Measurements from ENCODE around the gene VGLL1. TPM values are rescaled to one million over a fixed set of nuclear protein-coding genes. Genes with fewer than 3 reads are reported as not detected.

Gene VGLL1
- total and polyA plus RNA-seq, 2 experiments from 2014 or later: not detected

DNA sequence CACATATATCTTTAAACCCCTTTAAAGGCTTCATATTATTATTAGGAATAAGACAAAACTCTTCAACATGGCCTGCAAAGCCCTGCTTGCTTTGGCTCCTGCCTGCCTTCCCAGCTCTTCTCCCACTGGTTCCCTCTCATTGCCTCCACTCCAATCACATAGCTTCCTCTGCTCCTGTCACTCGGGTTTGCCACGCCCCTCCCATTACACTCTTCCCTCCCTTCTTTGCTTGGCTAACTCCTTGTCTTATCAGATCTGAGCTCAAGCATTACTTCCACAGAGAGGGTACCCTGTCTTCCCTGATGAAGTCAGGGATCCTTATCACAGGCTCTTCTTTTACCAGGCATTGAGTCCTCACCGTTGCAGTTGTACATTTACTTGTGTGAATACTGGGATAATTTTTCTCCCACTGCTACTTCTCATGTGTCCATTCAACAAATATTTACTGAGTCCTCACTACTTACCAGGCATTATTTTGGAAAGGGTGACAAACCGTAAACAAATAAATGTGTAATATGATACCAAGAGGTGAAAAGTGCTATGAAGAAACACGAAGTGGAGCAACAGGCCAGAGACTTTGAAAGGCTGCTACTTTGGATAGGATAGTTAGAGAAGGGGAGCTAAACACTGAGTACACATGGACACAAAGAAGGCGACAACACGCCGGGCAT lies 3.2 kb upstream of the VGLL1 start (continued):
- TF ChIP-seq, protein P1, sequence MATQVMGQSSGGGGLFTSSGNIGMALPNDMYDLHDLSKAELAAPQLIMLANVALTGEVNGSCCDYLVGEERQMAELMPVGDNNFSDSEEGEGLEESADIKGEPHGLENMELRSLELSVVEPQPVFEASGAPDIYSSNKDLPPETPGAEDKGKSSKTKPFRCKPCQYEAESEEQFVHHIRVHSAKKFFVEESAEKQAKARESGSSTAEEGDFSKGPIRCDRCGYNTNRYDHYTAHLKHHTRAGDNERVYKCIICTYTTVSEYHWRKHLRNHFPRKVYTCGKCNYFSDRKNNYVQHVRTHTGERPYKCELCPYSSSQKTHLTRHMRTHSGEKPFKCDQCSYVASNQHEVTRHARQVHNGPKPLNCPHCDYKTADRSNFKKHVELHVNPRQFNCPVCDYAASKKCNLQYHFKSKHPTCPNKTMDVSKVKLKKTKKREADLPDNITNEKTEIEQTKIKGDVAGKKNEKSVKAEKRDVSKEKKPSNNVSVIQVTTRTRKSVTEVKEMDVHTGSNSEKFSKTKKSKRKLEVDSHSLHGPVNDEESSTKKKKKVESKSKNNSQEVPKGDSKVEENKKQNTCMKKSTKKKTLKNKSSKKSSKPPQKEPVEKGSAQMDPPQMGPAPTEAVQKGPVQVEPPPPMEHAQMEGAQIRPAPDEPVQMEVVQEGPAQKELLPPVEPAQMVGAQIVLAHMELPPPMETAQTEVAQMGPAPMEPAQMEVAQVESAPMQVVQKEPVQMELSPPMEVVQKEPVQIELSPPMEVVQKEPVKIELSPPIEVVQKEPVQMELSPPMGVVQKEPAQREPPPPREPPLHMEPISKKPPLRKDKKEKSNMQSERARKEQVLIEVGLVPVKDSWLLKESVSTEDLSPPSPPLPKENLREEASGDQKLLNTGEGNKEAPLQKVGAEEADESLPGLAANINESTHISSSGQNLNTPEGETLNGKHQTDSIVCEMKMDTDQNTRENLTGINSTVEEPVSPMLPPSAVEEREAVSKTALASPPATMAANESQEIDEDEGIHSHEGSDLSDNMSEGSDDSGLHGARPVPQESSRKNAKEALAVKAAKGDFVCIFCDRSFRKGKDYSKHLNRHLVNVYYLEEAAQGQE (IDR thresholded peaks at IDR 0.05; ENCODE audit: unreplicated experiment): no peak
- no peak for TF ChIP-seq POLR2AphosphoS5 (IDR thresholded peaks at IDR 0.05; ENCODE audit: low read depth)
- TF ChIP-seq, protein P2, sequence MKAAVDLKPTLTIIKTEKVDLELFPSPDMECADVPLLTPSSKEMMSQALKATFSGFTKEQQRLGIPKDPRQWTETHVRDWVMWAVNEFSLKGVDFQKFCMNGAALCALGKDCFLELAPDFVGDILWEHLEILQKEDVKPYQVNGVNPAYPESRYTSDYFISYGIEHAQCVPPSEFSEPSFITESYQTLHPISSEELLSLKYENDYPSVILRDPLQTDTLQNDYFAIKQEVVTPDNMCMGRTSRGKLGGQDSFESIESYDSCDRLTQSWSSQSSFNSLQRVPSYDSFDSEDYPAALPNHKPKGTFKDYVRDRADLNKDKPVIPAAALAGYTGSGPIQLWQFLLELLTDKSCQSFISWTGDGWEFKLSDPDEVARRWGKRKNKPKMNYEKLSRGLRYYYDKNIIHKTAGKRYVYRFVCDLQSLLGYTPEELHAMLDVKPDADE (IDR thresholded peaks at IDR 0.05): no peak
- no peak for TF ChIP-seq STAT1 (IDR thresholded peaks at IDR 0.05; ENCODE audit: unreplicated experiment)
- TF ChIP-seq NANOG (IDR thresholded peaks at IDR 0.05; ENCODE audit: borderline replicate concordance): no peak
- no peak for TF ChIP-seq EZH2phosphoT487 (IDR thresholded peaks at IDR 0.05; ENCODE audit: unreplicated experiment)

DNA sequence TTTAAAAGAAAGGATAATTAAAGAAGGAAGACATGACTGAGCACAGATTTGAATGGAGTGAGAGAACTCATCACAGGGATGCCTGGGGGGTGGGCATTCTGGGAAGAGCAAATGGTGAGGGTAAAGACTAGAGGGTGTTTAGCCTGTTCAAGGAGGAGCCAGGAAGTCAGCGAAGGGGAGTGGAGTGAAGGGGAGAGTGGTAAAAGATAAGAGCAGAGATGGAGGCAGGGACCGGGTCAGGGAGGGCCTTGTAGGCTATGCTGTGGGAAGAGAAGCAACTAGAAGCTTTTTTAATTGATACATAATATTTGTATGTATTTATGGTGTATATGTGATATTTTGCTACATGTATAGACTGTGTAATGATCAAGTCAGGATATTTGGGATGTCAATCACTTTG lies 2.2 kb upstream of the VGLL1 start:
- H3K4me1 ChIP-seq (ENCODE audit: insufficient read depth): no peaks in the 10 kb centered on the region
- no peaks in the 10 kb centered on the region for H3K36me3 ChIP-seq (ENCODE audit: insufficient read depth)
- no peaks in the 10 kb centered on the region for H4K20me1 ChIP-seq (replicated peaks; ENCODE audit: insufficient read depth)
- no peak overlapping the region for H2AFZ ChIP-seq
- peaks cover 2% of the 10 kb centered on the region for H3K27me3 Mint-ChIP-seq (ENCODE audit: insufficient read depth, low read depth, poor library complexity)
- DNase-seq (ENCODE audit: low spot score) (peak; percentile 33), ATAC-seq (peak; percentile 49)
- no peaks in the 10 kb centered on the region for H3K9me3 Mint-ChIP-seq
- no peaks in the 10 kb centered on the region for H3F3A ChIP-seq (replicated peaks; ENCODE audit: low read depth)
- H3K4me2 ChIP-seq: no peak overlapping the region
- no peak overlapping the region for H3K4me3 Mint-ChIP-seq
- no peak overlapping the region for H3K27ac Mint-ChIP-seq
- no peak overlapping the region for H3K4me3 ChIP-seq
- TF ChIP-seq, protein P3, sequence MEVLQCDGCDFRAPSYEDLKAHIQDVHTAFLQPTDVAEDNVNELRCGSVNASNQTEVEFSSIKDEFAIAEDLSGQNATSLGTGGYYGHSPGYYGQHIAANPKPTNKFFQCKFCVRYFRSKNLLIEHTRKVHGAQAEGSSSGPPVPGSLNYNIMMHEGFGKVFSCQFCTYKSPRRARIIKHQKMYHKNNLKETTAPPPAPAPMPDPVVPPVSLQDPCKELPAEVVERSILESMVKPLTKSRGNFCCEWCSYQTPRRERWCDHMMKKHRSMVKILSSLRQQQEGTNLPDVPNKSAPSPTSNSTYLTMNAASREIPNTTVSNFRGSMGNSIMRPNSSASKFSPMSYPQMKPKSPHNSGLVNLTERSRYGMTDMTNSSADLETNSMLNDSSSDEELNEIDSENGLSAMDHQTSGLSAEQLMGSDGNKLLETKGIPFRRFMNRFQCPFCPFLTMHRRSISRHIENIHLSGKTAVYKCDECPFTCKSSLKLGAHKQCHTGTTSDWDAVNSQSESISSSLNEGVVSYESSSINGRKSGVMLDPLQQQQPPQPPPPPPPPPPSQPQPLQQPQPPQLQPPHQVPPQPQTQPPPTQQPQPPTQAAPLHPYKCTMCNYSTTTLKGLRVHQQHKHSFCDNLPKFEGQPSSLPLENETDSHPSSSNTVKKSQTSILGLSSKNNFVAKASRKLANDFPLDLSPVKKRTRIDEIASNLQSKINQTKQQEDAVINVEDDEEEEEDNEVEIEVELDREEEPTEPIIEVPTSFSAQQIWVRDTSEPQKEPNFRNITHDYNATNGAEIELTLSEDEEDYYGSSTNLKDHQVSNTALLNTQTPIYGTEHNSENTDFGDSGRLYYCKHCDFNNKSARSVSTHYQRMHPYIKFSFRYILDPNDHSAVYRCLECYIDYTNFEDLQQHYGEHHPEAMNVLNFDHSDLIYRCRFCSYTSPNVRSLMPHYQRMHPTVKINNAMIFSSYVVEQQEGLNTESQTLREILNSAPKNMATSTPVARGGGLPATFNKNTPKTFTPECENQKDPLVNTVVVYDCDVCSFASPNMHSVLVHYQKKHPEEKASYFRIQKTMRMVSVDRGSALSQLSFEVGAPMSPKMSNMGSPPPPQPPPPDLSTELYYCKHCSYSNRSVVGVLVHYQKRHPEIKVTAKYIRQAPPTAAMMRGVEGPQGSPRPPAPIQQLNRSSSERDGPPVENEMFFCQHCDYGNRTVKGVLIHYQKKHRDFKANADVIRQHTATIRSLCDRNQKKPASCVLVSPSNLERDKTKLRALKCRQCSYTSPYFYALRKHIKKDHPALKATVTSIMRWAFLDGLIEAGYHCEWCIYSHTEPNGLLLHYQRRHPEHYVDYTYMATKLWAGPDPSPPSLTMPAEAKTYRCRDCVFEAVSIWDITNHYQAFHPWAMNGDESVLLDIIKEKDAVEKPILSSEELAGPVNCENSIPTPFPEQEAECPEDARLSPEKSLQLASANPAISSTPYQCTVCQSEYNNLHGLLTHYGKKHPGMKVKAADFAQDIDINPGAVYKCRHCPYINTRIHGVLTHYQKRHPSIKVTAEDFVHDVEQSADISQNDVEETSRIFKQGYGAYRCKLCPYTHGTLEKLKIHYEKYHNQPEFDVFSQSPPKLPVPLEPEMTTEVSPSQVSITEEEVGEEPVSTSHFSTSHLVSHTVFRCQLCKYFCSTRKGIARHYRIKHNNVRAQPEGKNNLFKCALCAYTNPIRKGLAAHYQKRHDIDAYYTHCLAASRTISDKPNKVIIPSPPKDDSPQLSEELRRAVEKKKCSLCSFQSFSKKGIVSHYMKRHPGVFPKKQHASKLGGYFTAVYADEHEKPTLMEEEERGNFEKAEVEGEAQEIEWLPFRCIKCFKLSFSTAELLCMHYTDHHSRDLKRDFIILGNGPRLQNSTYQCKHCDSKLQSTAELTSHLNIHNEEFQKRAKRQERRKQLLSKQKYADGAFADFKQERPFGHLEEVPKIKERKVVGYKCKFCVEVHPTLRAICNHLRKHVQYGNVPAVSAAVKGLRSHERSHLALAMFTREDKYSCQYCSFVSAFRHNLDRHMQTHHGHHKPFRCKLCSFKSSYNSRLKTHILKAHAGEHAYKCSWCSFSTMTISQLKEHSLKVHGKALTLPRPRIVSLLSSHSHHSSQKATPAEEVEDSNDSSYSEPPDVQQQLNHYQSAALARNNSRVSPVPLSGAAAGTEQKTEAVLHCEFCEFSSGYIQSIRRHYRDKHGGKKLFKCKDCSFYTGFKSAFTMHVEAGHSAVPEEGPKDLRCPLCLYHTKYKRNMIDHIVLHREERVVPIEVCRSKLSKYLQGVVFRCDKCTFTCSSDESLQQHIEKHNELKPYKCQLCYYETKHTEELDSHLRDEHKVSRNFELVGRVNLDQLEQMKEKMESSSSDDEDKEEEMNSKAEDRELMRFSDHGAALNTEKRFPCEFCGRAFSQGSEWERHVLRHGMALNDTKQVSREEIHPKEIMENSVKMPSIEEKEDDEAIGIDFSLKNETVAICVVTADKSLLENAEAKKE (CRISPR knock-in tag; IDR thresholded peaks at IDR 0.05): no peak
- TF ChIP-seq EZH2 (IDR thresholded peaks at IDR 0.05; ENCODE audit: low read depth, unreplicated experiment) (no peak), NANOG (IDR thresholded peaks at IDR 0.05; ENCODE audit: borderline replicate concordance) (no peak), ZNF331 (CRISPR knock-in tag; IDR thresholded peaks at IDR 0.05; ENCODE audit: low read depth) (no peak), CREB1 (CRISPR knock-in tag; IDR thresholded peaks at IDR 0.05; ENCODE audit: low read depth) (no peak), EZH2phosphoT487 (IDR thresholded peaks at IDR 0.05; ENCODE audit: unreplicated experiment) (no peak)
- H3K9me2 ChIP-seq (ENCODE audit: insufficient read depth): no peaks in the 10 kb centered on the region
- H3K79me2 ChIP-seq (replicated peaks; ENCODE audit: insufficient read depth): no peaks in the 10 kb centered on the region
- no peaks in the 10 kb centered on the region for H3K36me3 Mint-ChIP-seq (ENCODE audit: low read depth)
- H3K4me1 Mint-ChIP-seq: peaks cover 8% of the 10 kb centered on the region; the same call in 2 of the 3 replicates
- no peaks in the 10 kb centered on the region for H3K27me3 ChIP-seq (ENCODE audit: insufficient read depth)
- no peak overlapping the region for H3K27ac ChIP-seq (ENCODE audit: low read depth)
